ENCODE measurements around the gene E2F3.

E2F3 gene

DNA sequence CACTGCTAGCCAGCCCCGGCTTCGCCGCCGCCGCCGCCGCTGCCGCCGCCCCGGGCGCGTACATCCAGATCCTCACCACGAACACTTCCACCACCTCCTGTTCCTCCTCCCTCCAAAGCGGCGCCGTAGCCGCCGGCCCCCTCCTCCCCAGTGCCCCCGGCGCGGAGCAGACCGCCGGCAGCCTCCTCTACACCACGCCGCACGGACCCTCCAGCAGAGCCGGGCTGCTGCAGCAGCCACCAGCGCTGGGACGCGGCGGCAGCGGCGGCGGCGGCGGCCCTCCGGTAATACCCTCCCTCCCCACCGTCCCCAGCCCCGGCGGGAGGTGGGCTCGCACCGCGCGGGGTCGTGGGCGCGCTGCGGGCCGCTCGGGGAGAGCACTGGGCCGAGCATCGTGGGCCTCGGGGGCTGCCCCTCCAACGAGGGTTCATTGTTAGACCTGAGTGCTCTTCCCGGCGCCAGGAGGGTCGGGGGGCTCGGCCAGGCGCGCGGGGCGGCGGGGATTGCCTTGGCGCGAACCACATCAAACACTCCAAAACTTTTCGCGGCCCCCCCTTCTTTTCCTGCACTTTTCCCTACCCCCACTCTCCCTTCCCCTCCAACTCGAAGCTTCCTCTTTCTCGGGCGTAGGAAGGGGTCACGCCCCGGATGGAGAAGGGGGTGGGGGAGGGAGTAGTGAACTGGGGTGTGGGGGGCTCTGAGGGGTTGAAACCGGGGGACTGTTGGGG is 827 bp downstream of the E2F3 start:
- peak; percentile 54 for DNase-seq

DNA sequence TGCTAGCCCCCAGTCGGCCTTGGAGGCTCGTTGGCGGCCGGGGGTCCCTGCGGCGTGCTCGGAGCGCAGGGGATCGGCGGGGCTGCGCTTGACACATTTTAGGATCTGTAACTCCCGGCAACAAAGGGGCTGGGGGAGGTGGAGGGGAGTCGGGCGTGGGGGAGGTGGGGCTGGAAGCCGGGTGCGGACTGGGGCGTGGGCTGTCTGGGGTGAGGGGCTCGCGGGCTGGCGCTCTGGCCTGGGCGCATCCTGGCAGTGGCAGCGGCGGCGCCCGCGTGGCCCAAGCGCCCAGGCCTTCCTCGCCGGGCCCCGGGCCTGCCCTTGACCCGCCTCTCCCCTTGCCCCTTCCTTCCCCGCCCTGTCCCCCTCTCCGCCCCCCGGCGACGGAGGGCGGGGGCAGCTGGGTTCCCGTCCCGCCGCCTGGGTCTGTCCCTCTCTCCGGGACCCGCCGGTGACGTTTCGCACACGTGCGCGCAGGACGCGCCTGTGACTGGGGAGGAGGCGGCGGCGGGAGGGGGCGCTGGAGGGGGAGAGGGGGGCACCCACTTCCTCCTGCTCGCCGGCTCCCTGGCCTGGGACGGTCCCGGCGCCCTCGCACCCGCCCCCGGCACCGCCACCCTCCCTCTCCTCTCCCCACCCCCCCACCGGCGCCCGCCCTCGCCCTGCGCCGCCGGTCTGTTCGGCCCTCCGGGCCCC is 1.5 kb downstream of the E2F3 start:
- peak; percentile 79 for DNase-seq

DNA sequence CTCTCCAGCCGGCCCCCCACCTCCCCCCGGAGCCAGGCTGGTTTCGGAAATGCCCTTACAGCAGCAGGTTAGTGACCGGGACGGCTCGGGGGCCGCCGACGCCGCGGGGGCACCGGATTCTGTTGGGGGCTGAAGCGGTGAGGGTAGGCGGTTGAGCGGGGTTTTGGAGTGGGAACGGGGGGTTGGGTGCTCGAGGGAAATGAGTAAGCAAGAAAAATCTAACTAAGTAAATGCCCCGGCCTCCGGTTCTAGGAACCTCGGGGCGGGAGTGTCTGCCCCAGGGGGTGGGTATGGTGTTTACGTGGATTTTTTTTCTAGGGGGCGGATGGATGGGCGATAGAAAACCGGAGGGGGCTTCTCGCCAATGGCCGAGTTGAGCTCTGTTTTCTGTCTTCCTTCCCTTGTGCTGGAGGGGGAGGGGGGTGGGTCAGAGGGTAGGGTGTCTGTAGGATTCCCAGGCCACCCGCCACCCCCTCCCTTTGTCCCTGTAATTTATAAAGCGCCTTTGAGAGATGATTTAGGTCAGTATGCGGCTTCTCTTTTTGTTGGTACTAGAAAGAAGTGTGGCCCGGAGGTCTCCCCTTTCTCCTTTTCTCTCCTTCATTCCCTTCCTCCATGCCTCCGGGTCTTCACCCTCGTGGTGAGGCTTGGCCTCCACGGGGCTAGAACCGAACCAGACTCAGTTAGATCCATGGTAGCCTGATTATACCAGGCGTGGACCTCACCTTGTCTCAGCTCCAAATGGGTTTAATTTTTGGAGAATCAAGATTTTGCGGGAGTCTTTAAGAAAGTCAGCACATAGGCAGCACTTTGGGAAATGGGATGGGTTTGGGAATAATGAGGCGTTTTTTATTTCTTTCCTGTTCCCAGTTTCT is 2.3 kb downstream of the E2F3 start:
- peak; percentile 50 for DNase-seq

DNA sequence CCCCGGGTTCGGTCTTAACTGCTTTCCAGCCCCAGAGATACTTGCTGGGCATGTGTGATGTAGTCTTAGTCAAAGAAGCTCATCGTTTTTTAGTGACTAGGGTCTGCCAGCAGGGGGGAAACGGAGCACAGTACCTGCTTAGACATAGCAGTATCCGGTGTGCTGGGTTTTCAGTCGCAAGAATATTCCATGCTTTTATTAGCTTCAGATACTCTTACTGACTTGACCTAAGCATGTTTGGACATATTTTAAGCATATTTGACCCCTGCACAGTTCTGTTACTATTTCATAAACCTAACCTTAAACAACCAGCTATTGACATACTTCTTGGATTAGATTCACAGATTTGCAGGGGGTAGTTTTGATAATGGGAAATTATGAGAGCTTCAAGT is 3.0 kb downstream of the E2F3 start:
- DNase-seq: peak; percentile 79

DNA sequence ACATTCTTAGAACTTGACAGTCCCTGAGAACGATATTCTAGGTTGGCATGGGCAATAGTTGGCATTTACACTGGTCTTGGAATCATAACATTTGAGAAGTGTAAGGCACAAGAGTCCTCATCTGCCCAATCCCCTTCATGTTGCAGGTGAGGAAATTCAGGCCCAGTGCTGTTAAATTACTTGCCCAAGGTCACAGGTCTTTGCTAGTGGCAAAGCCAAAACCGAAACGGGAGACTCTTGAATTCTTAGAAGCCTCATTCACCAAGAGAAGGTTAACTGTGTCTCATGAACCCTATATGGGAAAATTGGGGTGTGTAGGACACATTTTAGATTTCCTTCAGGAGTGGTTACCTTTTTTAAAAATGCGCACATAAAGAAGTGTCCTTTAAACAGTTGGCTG is 7.2 kb downstream of the E2F3 start:
- no peak for DNase-seq

DNA sequence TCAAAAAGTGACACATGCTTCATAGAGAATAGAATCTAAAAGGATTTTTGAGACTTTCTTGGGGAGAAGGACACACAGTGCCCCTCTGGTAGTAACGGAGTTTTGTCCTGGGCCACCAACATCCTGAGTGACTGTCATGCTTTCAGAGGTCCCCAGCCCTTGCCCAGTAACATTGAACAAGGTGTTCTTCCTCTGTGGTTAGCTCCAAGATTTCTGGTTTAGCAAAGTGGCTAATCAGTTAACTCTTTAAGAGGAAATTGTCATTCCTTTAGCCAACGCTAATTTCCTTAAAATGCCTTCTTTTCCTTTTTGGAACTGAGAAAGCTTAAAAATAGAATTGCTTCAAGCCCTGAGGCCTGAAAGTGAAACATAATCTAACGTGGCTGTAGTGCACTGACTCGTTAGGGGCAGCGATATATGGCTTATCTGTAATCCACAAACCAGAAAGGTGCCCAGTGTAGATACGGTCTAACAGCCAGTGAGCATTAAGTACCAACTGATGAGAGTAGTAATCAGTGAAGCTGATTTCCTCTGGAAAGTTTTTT is 7.8 kb downstream of the E2F3 start:
- no peak for DNase-seq

DNA sequence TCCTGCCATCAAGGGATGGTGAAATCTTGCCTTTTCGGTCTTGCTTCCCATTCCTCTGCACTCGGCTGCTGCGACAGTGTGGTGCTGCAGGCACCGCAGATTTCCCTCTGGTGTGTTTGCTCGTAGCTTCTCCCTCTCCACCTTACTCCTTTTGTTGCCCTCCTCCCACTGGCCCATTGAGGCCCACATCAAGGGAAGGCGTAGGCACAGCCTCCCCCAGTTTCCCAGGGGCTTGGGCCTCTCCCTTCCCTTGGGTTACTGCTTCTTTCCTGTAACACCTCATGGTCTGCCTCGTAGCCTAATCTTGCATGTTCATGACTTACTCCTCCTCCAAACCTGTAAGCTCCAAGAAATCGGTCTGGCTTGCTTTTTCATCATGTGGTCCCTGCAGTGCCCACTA is 9.9 kb downstream of the E2F3 start:
- no peak for DNase-seq

DNA sequence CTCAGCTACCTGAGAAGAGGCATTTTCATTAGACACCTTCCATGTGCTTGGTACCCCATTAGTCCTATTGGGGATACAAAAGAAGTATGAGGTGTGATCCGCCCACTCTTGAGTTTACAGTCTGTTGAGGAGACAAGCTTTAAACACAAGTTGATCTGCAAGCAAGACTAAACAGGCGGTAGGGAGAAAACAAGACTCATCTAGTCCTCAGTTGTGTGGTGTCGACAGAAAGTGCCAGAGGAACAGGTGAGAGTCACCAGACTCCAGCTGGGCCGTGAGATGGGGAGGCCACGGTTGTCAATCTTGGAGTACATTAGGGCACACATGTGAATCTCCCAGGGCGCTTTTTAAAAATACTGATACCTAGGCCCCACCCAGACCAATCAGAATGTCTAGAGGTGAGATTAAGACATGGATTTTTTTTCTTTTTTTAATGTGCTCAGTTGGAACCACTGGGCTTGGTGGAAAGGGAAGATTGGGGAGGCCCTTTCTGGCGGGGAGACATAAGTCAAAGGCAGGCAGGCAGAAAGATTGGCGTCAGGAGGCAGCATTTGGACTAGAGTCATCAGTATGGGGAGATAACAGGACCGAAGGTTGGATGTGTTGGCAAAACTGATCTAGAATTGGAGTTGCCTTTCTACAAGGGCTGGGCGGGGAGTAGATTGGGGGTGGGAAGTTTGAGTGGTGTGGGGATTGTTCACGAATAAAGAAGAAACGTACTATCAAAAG is 10.4 kb downstream of the E2F3 start:
- no peak for DNase-seq

DNA sequence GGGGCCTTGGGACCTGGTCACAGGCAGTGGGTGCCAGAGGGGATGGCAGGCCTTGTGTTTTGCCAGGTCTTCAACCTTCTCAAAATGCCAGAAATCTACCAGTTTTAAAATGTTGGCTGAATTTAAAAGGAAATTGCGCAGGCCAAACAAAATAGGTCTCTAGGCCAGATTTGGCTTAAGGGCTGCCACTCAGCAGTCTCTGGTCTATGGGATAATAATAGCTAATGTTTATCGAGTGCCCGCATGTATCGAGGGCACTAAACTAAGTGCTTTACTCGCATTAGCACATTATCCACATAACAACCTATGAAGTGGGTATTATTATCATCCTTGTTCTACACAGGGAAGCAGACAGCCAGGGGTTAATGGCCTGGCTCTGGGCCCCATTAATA is 11.0 kb downstream of the E2F3 start:
- DNase-seq: no peak

DNA sequence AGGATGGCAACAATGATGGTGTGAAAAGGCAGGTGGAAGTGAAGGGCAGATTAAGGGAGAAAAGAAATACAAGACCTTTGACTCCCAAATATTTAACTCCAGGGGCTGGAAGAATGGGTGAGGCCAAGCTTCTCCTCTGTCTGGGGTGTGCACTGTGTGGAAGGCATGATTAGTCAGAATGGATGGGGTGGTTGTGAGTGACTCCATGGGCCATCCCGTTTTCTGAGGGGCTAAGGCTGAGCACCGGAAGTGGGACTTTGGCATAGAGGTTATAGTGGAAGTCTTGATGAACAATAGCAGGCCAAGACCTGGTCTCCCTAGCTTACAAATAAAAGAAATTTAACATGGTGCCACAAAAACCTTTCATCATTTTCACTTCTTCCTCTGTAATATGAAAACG is 12.1 kb downstream of the E2F3 start:
- DNase-seq: no peak

DNA sequence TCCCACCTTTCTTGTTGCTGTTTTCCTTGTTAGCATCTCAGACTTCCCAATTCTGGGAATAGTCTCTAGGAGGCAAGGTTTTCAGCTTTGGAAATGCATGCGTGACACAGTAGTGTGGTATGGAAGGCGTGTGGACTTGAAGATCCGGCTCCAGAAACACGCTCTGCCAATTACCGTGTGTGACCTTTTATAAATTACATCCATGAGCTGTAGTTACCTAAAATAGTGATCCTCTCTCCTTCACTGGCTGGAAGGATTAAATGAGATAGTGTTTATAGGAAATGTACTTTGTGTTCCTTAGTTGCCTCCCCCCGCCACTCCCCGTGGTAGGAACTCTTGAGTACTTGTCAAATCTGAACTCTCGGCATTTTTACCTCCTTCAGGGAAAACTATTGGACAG is 13.0 kb downstream of the E2F3 start:
- no peak for DNase-seq

DNA sequence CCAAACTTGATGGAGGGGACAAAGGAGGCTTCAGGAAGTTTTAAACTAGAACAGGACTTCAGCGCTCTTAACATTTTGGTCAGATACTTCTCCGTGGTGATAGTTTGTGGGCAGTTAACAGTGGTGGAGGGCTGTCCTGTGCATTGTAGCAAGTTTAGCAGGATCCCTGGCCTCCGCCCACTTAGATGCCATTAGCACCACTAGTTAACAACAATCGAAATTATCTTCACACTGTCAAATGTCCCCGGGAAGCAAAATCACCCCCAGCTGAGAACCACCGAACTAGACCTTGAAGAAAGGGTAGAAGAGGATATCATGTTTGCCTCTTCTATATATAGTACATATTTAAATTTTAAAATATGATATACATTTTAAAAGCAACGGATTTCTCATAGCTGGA is 13.6 kb downstream of the E2F3 start:
- no peak for DNase-seq

DNA sequence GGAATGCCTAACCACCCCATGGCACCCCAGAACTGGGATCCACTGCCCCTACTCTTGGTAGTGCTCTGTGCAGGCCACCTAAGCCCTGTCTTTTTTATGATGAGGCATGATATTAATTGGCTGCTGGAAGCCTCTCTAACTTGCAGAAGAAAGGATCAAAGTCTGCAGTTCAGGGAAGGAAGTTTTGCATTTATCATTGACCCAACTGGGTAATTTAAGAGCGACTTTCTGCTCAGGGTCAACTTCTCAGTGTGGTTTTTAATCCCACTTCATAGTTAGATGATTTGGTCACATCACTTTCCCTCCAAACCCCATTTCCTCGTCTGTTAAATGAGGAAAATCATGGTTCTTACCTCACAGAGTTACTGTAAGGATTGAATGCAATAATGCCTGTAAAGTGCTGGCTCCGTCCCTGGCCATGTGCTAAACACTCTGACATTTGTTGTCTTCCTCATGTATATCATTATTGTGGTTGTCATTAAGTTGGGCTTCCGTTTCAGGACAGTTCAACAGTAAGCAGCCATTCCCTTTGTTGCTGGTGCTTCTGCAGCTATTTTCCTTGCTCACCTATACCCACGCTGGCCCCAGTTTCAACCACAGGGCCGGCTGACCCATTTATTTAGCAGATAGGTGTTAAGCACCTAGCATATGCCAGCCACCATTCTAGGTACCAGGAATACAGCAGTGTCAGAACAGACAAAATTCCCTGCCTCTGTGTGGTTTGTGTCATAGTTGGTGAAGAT is 14.2 kb downstream of the E2F3 start:
- DNase-seq: no peak

DNA sequence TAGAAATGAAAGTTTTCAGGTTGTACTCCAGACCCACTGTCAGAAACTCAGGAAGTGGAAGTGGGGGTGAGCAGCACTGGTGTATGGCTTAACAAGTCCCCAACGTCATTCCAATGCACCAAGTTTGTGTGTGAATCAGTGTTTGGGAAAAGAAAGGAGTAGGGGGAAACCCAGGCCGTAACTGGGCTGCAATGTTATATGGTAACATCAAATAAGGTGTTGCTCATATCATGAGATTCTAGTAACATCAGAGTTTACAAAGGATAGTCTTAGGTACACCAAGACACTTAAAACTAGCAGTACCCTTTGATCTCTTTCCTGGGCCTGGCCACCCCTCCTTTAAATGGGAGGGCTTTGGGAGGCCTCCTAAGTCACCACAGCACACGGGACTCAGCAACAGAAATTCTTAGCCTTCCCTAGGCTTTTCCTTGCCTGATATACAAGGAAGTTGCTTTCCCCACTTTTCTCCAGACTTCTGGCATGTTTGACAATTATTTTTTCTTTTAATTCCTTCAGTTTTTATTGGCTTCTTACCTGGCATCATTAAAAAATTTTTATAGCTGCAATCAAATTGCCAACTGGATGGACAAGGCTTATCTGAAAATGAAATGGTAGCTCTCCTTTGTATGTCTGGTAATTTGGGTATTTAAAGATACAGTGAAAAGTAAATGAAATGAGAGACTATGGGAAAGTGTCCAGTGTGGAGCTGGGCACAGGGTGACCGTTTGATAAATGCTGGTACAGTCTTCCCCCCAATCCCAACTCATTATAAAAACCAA is 15.1 kb downstream of the E2F3 start:
- no peak for DNase-seq

DNA sequence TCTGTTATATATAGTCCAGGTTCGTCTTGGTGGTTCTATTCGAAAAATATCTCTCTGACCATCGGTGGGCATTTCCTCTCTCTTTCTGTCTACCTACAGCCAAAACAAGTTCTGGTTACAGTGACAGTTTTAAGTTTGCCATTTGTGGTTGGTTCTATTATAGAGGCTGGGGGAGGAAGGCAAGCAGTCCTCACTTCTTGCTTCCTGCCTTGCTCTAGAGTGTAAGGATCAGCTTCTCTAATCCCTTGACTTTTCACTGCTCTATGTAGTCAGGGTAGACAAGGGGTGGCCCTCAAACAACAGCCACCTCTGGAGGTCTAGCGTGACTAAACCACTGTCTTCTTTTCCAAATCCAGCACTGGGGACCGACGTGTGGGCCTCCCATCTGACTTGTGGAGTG is 16.1 kb downstream of the E2F3 start:
- no peak for DNase-seq

DNA sequence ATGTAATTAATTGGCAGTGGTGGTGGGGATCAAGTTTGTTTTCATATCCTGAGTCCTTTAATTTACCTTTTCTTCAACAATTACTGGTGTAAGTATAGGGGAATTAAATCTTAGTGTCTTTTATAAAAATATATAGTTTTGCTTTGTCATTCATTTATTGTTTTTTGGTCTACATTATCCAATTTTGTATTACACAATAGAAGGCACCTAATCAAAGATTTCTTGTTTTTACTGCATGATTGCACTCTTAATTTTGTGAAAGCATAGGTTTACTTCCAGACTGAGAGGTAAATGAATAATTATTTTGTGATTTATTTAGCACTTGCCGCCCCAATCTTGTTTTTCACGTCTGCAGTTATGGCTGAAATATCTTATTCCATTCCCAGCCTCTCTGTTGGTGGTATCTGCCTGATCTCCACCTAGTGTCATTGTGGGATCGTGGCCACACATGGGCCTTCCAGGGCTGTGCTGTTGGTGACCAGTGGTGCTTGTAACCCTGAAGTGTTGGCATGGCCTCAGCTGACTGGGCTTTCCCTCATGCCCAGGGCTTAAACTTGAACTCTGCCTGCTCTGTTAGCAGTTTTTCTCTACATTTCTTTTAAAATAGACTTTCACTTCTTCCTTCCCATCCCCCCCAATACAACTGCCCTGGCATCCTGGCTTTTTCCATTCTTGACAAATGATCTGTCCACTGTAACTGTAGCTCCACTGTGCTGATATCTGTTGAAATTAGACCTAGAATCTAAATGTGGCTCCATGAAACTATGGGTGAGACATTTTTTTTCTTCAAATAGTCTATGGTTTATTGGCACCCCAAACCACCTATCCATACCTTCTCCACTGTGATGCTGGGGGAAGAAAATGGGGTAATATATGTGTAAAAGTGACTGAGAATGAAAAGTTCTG is 24.8 kb downstream of the E2F3 start:
- DNase-seq: no peak

DNA sequence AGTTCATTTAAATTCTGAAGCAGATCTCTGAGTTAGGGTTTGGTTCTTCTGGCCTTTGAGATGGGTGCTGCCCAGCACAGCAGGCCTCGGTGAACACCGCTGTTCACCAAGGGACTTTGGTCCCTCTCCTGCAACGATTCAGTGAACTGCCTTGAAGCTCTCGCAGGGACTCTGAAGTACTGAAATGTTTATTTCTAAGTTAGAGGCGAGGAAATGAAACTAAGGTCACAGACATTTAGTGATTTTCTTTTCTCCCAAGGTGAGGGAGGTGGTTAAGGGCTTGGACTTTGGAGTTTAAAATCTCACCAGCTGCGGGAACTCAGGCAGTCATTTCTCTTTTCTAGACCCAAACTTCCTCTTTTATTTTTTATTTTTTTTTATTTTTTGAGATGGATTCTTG is 26.2 kb downstream of the E2F3 start:
- DNase-seq: no peak

DNA sequence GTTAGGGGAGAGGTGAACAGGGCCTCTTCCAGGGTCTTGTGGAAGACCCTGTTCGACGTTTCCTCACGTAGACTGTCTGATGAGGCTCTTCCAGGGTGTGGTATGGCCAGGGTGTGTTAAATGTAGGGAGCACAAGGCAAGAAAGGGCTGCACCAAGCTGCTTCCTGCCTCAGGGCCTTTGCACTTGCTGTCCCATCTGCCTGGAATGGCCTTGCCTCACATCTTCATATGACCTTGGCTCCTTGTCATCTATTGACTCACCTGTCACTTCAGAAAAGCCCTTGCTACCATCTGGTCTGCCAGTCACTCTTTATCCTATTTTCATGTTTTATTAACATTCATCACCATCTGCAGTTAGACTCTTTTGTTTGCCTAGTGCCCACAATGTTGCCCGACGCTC is 31.0 kb downstream of the E2F3 start:
- peak; percentile 66 for DNase-seq

DNA sequence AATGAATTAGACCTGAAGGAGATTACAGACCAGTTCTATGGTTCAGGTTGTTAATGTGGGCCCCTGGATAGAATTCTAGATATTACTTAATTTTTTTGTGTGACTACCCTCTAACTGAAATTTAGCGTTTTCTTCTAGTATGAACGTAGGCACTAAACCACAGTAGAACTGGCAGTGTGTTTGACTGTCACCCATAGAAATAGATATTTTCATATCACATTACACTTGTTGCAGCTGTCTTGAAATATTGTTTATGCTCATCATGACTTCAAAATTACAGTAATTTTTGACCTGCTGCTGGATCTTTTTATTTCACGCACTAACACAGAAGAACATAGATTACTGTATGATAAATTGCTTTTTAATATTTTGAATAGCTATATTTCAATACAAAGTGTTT is 31.6 kb downstream of the E2F3 start:
- no peak for DNase-seq

DNA sequence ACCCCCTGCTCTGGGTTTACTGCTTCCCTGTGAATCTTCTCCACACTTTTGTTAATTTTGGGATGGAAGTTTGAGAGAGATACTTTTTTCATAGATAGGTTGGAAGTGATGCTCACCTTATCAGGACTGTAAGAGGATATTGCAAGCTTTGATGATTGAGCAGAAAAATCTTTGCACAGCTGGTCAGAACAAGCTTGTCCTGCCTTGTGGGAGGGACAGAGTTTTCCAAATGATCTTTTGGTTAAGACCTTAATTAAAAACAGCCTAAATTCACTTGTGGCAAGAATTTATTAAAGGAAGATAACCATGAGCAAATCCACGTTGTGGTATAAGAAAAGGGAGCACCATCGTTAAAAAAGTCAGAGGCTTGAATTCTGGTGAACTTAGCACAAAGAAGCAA is 32.2 kb downstream of the E2F3 start:
- DNase-seq: no peak
